ENCODE results near the gene NOL3. TPM values are rescaled to one million over a fixed set of nuclear protein-coding genes. Genes with fewer than 3 reads are reported as not detected.

Gene NOL3
- total RNA-seq, 1 donor from 2014 or later = 10.9 TPM

GRCh38 chr16:67169011-67169451 lies 1.3 kb upstream of the NOL3 start:
- peaks cover 41% of the 10 kb centered on the region for H3K27me3 ChIP-seq (ENCODE audit: insufficient read depth, low read length)
- no peaks in the 10 kb centered on the region for H3K79me2 ChIP-seq (ENCODE audit: insufficient read depth, low read length)
- H3K4me3 Mint-ChIP-seq (ENCODE audit: unreplicated experiment) = peak overlapping the region; percentile 45
- no peak overlapping the region for H3K4me2 ChIP-seq (ENCODE audit: low read length)
- peaks cover 23% of the 10 kb centered on the region for H3K4me1 Mint-ChIP-seq (ENCODE audit: low read depth, unreplicated experiment)
- H3K36me3 Mint-ChIP-seq (ENCODE audit: low read depth, unreplicated experiment) = peaks cover 7% of the 10 kb centered on the region
- H3K4me1 ChIP-seq (ENCODE audit: insufficient read depth, low read length) = peaks cover 23% of the 10 kb centered on the region
- H3K9me3 Mint-ChIP-seq (ENCODE audit: unreplicated experiment) = no peaks in the 10 kb centered on the region
- no peak overlapping the region for H3K27ac ChIP-seq (ENCODE audit: low read depth, low read length)
- no peaks in the 10 kb centered on the region for H3K36me3 ChIP-seq (ENCODE audit: insufficient read depth, low read length)
- no peak overlapping the region for H3K27ac Mint-ChIP-seq (ENCODE audit: unreplicated experiment)
- TF ChIP-seq CTCF (IDR thresholded peaks at IDR 0.05; ENCODE audit: insufficient read depth, low read depth, low read length) = no peak
- no peak for DNase-seq (ENCODE audit: low read depth)
- peaks cover 11% of the 10 kb centered on the region for H4K20me1 ChIP-seq (ENCODE audit: insufficient read depth, low read length)
- H2AFZ ChIP-seq (ENCODE audit: low read depth, low read length) = no peak overlapping the region
- H3K9ac ChIP-seq (ENCODE audit: low read length) = no peak overlapping the region
- H3K27me3 Mint-ChIP-seq (ENCODE audit: low read depth, unreplicated experiment) = peaks cover 48% of the 10 kb centered on the region
- no peaks in the 10 kb centered on the region for H3K9me3 ChIP-seq (ENCODE audit: insufficient read depth, low read depth, low read length)
- FAIRE-seq = no peak
- H3K4me3 ChIP-seq (ENCODE audit: insufficient read depth, low read depth, low read length) = no peak overlapping the region

- peak overlapping the region; percentile 95 for H3K27ac Mint-ChIP-seq (ENCODE audit: unreplicated experiment)
- Histone ChIP-seq H4K20me1 (ENCODE audit: insufficient read depth, low read length) (peaks cover 10% of the 10 kb centered on the region), H3K79me2 (ENCODE audit: insufficient read depth, low read length) (no peaks in the 10 kb centered on the region), H3K27ac (ENCODE audit: low read depth, low read length) (peak overlapping the region; percentile 29), H3K4me2 (ENCODE audit: low read length) (peak overlapping the region; percentile 87), H3K27me3 (ENCODE audit: insufficient read depth, low read length) (peaks cover 38% of the 10 kb centered on the region), H3K4me3 (ENCODE audit: insufficient read depth, low read depth, low read length) (peak overlapping the region; percentile 58), H2AFZ (ENCODE audit: low read depth, low read length) (peak overlapping the region; percentile 74), H3K36me3 (ENCODE audit: insufficient read depth, low read length) (no peaks in the 10 kb centered on the region), H3K9me3 (ENCODE audit: insufficient read depth, low read depth, low read length) (no peaks in the 10 kb centered on the region), H3K4me1 (ENCODE audit: insufficient read depth, low read length) (peaks cover 29% of the 10 kb centered on the region), H3K9ac (ENCODE audit: low read length) (peak overlapping the region; percentile 68)
- no peaks in the 10 kb centered on the region for H3K9me3 Mint-ChIP-seq (ENCODE audit: unreplicated experiment)
- no peak for FAIRE-seq
- DNase-seq (ENCODE audit: low read depth) = no peak
- H3K36me3 Mint-ChIP-seq (ENCODE audit: low read depth, unreplicated experiment) = peaks cover 7% of the 10 kb centered on the region
- H3K4me3 Mint-ChIP-seq (ENCODE audit: unreplicated experiment) = peak overlapping the region; percentile 77
- H3K4me1 Mint-ChIP-seq (ENCODE audit: low read depth, unreplicated experiment) = peaks cover 23% of the 10 kb centered on the region
- peaks cover 45% of the 10 kb centered on the region for H3K27me3 Mint-ChIP-seq (ENCODE audit: low read depth, unreplicated experiment)
- TF ChIP-seq EZH2 (IDR thresholded peaks at IDR 0.05; ENCODE audit: insufficient read depth, low read length) (no peak), CTCF (IDR thresholded peaks at IDR 0.05; ENCODE audit: insufficient read depth, low read depth, low read length) (peak; percentile 55)
These were observed 633 bp upstream of the NOL3 start for GRCh38 chr16:67169642-67170167.

- DNase-seq (ENCODE audit: low read depth) (no peak), FAIRE-seq (no peak)
- H3K27me3 ChIP-seq (ENCODE audit: insufficient read depth, low read length) = peaks cover 26% of the 10 kb centered on the region
- peak overlapping the region; percentile 72 for H2AFZ ChIP-seq (ENCODE audit: low read depth, low read length)
- peaks cover 9% of the 10 kb centered on the region for H4K20me1 ChIP-seq (ENCODE audit: insufficient read depth, low read length)
- peak overlapping the region; percentile 8 for H3K27ac ChIP-seq (ENCODE audit: low read depth, low read length)
- Mint-ChIP-seq H3K27ac (ENCODE audit: unreplicated experiment) (peak overlapping the region; percentile 95), H3K36me3 (ENCODE audit: low read depth, unreplicated experiment) (peaks cover 11% of the 10 kb centered on the region), H3K4me1 (ENCODE audit: low read depth, unreplicated experiment) (peaks cover 23% of the 10 kb centered on the region), H3K4me3 (ENCODE audit: unreplicated experiment) (peak overlapping the region; percentile 81), H3K9me3 (ENCODE audit: unreplicated experiment) (no peaks in the 10 kb centered on the region), H3K27me3 (ENCODE audit: low read depth, unreplicated experiment) (peaks cover 38% of the 10 kb centered on the region)
- TF ChIP-seq EZH2 (IDR thresholded peaks at IDR 0.05; ENCODE audit: insufficient read depth, low read length) = no peak
- TF ChIP-seq CTCF (IDR thresholded peaks at IDR 0.05; ENCODE audit: insufficient read depth, low read depth, low read length) = no peak
- H3K4me2 ChIP-seq (ENCODE audit: low read length) = peak overlapping the region; percentile 87
- peak overlapping the region; percentile 70 for H3K9ac ChIP-seq (ENCODE audit: low read length)
- H3K4me3 ChIP-seq (ENCODE audit: insufficient read depth, low read depth, low read length) = peak overlapping the region; percentile 48
- H3K9me3 ChIP-seq (ENCODE audit: insufficient read depth, low read depth, low read length) = no peaks in the 10 kb centered on the region
- no peaks in the 10 kb centered on the region for H3K79me2 ChIP-seq (ENCODE audit: insufficient read depth, low read length)
- no peaks in the 10 kb centered on the region for H3K36me3 ChIP-seq (ENCODE audit: insufficient read depth, low read length)
- peaks cover 31% of the 10 kb centered on the region for H3K4me1 ChIP-seq (ENCODE audit: insufficient read depth, low read length)
These were observed 761 bp downstream of the NOL3 start for GRCh38 chr16:67170949-67171649.
